GM19397 (cell line): Measurements from ENCODE around the gene IGFN1.

ENCODE experiments used
- ATAC-seq: cut with Tn5 transposase; IDR thresholded peaks from one replicate; pipeline ENCODE4 v1.9.1; 2021; ENCODE audit warnings: mild to moderate bottlenecking, moderate library complexity; ENCODE audit not compliant: unreplicated experiment

IGFN1 gene

DNA sequence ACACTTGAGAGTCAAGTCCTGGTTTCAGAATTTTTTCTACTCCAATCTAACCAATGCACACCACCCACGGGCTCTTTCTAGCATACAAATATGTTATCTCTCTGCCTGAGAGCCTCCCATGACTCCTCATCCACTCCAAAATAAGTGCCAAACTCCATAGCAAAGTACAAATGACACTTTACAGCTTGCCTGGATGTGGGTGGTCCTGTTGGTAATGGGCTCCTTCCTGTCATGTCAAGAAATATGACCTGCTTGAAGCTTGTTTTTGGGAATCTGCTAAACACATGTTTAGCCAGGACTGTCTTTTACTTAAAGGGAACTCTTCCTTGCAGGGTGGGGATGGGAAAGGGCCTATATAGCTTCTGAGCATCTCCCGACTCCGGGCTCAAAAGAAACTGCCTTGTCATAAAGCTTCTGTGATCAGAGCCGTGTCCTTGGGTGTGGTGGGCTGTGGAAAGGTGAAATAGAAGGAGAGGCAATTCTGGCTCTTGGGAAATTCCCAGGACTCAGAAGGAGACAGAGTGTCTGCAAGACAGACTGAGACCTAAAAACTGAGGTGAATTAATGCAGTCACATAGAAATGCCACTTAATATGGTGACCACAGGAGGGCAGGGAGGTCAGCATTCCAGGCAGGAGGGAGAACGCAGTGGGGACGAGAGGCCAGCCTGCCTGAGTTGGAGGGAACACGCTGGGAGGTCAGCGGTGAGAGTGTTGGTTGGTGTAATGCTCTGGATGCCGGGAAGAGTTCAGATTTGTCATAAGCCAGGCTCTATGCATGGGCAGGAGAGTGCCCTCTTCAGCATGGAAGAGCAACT lies 6.1 kb upstream of the IGFN1 start:
- ATAC-seq: no peak

DNA sequence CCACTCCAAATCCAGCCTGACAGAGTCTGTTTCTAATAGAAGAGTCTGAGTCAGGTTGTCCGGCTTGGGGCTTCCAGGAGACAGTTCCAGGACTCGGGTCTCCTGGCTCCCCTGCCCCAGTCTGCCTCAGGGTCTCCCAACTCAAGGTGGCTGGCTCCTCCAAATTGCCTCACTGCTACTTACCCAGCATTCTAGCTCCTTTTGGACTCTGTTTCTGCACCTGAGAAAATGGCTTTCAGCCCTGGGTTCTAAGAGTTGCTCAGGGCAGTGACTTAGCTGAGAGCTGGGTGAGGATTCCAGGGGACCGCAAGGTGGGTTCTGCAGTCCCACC lies 5.5 kb upstream of the IGFN1 start:
- ATAC-seq: no peak

GRCh38 chr1:201185527-201186128 lies 5.0 kb upstream of the IGFN1 start:
- no peak for ATAC-seq

- no peak for ATAC-seq
Measured at GRCh38 chr1:201186192-201186591, 4.4 kb upstream of the IGFN1 start.

DNA sequence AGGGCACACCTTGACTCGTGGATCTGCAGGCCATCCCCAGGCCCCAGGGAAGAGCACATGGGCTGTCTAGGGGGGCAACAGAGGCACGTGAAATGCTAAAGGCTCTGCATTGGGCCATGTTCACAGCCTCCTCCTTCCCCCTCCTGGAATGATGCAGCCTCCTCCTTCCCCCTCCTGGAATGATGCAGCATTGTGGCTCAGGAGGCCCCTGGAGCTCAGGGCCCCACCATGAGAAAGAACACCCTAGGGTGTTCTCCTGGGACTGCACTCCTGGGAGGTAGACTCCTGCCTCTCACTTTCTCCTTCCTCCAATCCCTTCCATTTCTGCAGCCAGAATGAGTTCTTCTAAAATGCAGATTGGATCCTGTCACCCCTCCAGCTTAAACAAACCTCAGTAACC lies 1.5 kb upstream of the IGFN1 start:
- ATAC-seq: no peak

DNA sequence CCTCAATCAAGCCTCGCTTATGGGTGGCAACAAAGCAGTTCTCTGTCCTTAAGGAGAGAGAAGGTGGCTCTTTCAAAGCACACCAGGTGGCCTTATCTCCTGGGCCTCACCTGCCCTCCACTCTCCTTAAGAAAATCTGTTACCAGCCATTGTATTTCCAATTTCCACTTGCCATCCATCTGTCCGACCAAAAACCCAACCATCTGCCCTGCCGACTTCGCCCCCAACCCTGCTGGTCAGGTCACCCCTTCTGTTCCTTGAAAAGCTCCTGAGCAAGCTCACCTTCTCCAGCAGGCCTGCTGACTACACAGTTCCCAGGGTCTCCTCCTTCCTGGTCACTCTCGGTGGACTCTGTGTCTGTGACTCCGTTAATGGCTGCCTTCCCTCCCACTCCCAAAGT lies 619 bp upstream of the IGFN1 start:
- ATAC-seq: no peak

DNA sequence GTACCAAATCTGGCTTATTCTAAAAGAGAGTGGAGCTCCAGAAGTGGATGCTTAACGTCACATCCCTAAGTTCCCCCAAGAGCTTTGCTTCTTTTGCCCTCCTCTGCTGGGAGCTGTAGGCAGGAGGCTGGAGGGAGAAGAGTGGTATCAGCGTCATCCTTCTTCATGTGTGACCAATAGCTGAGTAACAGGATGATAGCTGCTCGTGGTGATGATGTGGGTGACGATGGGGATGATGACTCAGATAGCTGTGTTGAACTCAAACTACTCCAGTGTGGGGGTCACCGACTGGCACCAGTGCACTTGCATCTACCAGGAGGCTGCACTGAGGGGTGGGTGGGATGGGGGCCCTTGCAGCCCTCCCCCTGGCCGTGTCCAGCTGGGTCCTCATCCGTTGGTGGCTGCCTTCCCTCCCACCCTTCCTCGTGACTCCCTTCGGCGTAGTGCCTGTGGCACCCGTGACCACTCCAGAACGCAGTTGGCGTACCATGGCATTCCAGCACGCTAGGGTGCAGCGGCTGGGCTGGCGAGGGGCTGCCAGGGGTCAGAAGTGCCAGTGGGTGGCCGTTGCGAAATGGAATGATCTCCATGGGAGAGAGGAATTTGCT lies 1.1 kb downstream of the IGFN1 start:
- no peak for ATAC-seq

GRCh38 chr1:201192261-201192788 lies 1.7 kb downstream of the IGFN1 start:
- ATAC-seq: no peak

DNA sequence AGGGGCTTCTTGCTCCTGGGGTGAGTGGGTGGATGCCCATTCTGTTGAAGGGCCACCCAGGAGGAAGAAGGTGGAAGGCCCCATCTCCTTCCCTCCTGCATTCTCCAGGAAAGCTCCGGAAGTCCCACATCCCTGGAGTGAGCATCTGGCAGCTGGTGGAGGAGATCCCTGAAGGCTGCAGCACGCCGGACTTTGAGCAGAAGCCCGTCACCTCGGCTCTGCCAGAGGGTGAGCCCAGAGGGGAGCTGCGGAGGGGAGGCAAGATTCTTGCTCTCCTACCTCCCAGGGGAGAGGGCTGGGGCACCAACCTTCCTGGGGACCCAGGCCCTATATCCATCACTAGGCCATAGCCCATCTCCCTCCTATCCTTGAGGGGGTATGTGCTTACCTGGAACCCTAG lies 3.4 kb downstream of the IGFN1 start:
- ATAC-seq: no peak

DNA sequence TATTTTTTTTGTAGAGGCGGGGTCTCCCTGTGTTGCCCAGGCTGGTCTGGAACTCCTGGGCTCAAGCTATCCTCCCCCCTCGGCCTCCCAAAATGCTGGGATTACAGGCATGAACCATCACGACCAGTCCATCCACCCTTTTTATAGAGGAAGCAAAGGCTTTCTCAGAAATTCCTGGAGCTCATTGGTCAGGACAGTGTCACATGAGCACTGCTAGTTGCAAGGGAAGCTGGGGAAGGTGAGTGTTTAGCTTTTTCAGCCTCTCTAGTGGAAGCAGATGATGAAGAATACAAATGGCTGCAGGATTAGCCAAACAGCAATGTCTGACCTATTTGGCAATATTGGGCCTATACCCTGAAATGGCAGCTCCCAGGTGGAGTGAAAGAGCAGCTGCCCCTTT lies 8.0 kb downstream of the IGFN1 start:
- ATAC-seq: no peak

GRCh38 chr1:201205036-201205435 lies 14.4 kb downstream of the IGFN1 start:
- ATAC-seq: no peak

- no peak for ATAC-seq
Measured at GRCh38 chr1:201206176-201206575, 15.6 kb downstream of the IGFN1 start.

- ATAC-seq: no peak
Measured at GRCh38 chr1:201207046-201207445, 16.4 kb downstream of the IGFN1 start.

DNA sequence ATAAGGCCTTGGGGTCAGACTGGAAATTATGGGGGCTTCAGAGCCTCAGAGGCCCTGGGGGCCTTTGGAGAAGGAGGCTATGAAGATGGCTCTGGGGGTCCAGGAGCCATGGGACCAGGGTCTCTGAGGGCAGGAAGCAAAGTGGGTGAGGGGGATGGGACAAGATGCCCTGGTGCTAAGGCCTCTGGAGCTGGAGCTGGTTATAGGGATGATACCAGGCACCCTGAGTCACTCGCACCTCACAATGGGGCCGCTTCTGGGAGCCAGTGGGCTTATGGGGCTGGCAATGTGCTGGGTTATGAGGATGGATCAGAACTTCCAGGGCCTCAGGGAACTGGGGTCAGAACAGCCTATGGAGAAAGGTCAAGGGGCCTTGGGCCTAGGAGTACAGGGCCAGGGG lies 17.6 kb downstream of the IGFN1 start:
- ATAC-seq: no peak

- ATAC-seq: no peak
Measured at GRCh38 chr1:201212056-201212455, 21.4 kb downstream of the IGFN1 start.

GRCh38 chr1:201212461-201213055 lies 21.9 kb downstream of the IGFN1 start:
- ATAC-seq: no peak

DNA sequence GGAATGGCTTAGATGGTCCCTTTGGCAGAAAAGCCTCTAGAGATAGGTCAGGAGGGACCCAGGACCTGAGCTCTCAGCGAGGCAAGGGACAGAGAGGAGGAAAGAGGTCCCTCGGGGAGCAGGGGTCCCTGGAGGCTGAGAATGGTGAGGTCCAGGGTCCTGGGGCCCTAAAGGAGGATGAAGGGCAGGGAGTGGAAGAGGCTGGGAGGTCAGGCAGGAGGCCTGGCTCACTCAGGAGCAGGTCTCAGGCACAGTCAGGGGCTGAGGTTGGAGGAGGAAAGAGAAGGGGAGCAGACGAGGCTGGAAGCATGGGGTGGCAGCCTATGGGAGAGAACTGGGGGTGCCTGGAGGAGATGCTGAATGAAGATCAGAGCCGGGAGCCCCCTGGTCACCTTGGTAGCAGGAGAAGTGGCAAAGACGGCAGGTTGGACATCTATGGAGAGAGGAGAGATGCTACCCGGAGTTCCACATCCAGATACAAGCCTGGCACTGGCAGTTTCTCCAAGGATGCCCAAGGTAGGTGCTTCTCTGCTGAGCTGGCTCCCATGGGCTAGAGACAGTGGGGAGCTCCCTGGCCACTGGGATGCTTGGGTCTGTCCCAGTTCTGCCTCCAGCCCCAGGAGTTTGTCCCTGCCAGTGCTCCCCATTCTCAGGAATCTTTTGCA lies 22.6 kb downstream of the IGFN1 start:
- no peak for ATAC-seq

- no peak for ATAC-seq
Measured at GRCh38 chr1:201213926-201214325, 23.3 kb downstream of the IGFN1 start.

GRCh38 chr1:201214461-201214860 lies 23.8 kb downstream of the IGFN1 start:
- no peak for ATAC-seq

GRCh38 chr1:201214886-201215285 lies 24.3 kb downstream of the IGFN1 start:
- no peak for ATAC-seq
